Stimulated activated CD4-positive, alpha-beta T cell treated with anti-CD3 and anti-CD28 coated beads, Interleukin-12 subunit alpha, Interleukin-12 subunit beta, amount 100 ng/mL, for 4 hours (primary cell): Measurements from ENCODE around the gene TPX2.
"Not testable (repeated sequence)": the region's sequence is repeated elsewhere in the genome, so short reads cannot be mapped to it uniquely, and the experiment has no call there.

Experiments
- DNase-seq: peaks from one replicate; pipeline ENCODE4 v3.0.0-alpha.2; 2020

Gene TPX2

DNA sequence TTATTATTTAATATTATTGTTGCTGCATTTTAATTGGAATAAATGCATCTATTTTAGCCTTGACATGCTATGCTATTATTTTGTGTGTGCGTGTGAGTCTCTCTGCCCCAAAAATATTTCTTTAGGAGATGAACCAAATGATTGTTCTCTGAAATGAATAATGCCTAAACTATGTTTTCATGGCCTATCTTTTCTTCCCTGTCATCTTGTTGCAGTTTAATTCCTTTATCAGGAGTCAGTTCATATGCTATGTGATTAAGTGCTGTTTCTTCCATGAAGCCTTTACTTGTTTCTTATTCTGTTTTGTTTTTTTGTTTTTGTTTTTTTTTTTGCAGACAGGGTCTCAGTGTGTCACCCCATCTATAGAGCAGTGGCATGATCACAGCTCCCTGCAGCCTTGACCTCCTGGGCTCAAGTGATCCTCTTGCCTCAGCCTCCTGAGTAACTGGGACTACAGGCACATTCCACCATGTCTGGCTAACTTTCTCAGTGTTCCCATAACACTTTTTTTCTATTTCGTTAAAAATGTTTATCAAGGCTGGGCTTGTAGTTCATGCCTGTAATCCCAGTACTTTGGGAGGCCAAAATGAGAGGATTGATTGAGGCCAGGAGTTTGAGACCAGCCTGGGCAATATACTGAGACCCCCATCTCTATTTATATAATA lies 25.7 kb downstream of the TPX2 start:
- DNase-seq, result no peak

DNA sequence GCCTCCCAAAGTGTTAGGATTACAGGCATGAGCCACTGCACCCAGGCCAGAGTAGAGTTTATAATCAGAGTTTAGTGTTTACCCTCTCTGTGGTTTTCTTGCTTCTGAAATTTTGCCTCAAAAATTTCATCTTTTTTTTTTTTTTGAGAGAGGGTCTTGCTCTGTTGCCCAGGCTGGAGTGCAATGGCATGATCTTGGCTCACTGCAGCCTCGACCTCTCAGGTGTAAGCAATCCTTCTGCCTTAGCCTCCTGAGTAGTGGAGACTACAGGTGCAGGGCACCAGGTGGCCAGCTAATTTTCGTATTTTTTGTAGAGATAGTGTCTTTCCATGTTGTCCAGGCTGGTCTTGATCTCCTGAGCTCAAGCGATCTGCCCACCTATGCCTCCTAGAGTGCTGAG lies 28.7 kb downstream of the TPX2 start:
- DNase-seq, result no peak

DNA sequence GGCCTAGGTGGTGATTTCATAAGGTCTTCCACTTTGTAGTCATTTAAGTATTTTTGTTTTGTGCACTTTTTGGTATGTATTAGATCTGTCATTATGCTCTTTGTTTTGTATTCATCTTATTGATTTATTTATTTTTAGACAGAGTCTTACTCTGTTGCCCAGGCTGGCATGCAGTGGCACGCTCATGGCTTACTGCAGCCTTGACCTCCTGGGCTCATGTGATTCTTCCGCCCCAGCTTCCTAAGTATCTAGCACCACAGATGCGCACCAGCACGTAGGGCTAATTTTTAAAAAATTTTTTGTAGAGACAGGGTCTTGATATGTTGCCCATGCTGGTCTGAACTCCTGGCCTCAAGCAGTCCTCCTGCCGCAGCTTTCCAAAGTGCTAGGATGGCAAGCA lies 30.6 kb downstream of the TPX2 start:
- no peak for DNase-seq

DNA sequence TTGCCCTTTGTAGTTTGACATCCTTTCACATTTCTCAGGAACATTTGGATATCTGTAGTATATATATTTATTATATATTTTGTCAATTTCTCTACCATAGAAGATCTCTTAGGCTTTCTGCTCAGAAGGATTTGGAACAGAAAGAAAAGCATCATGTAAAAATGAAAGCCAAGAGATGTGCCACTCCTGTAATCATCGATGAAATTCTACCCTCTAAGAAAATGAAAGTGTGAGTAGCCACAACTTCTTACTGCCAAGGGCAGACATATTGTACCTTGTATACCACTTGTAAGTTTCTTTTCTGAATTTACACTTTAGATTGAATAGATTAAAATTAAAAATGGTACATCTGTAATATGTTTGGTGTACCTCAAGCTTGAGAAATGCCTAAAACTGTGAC lies 31.2 kb downstream of the TPX2 start:
- no peak for DNase-seq

DNA sequence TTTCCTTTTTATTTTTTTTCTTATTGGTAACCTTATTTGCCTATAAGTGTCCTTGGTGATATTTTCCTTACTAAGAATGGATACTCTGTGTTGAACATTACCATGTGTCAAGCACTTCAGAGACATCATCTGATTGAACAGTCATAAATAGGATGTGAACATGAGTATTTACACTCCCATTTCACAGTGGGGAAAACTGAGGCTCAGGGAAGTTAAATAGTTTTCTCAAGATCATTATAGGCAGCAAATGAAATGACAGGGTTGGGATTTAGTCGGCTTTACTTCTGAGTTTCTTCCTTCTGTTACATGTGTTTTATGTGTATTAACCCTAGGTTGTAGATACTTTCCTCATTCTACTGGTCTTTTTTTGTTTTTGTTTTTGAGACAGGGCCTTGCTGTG lies 35.3 kb downstream of the TPX2 start:
- no peak for DNase-seq

DNA sequence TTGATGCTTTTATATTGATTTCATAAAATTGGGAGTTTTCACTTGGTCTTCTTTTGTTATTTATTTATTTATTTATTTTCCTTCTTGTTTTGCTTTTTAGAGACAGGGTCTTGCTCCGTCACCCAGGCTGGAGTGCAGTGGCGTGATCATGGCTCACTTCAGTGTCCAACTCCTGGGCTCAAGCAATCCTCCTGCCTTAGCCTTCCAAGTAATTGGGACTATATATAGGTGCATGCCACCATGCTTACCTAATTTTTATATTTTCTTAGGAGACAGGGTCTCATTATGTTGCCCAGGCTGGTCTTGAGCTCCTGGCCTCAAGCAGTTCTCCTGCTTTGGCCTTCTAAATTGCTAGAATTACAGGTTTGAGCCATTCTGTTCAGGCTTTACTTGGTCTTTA lies 41.7 kb downstream of the TPX2 start:
- DNase-seq, result no peak

DNA sequence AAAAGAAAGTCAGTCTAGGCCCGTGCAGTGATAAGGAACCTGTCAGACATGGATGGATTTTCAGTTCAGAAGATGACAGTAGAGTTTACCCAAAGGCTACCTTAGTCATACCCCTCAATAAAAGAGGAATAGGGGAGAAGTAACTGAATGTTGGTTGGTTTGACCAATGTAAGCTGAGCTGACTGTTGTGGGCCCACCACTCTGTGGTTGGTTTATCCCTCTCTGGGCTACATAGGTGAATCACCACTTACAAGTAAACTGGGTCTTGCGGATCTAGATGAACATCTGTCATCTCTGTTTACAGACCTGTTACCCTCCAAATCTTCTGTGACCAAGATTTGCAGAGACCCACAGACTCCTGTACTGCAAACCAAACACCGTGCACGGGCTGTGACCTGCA lies 42.9 kb downstream of the TPX2 start:
- no peak for DNase-seq

DNA sequence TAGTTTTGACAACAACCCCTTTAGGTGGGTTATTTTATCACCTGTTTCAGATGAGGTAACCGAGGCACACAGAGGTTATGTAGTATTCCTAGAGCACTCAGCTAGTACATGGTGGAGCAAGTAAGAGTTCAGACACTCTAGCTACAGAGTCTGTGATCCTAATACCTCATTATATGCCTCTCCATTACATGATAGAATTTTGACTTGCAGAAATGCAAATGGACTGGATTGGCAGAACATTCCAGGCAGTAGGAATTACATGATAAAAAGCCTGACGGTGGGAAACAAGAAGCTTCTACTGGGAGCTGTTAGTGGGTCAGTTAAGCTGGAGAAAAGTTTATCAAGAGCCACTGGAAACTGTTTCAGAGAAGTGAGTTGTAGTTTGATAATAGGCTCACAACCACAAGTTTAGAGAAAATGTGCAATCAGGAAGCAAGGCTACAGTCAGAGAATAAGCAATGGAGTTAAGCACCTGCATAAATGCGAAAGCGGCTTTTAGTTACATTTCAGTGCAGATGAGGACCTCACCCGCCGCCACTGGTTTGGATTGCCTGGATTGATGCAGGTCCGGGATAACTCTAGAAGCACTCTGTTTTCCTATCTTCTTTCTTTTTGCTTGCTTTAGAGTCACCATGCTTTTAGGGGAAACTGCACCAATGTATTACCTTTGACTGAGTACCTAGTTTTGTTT lies 45.4 kb downstream of the TPX2 start:
- DNase-seq, result no peak

DNA sequence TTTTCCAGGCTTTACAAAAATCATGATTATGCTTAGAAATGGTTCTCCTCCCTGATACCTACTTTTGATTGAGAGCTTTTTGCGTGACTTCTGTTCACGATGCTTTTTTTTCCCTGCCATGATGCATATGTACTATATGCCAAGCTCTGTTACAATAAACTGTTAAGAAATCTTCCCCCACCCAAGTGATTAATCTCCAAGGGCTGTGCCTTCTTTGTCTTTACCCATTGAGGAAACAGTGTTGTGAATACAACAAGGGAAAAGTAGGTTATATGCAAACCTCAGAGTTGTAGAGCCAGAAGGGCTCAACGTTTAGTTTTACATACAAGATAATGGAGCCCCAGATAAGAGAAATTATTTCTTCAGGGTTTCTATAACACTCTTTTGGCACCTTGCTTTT lies 46.0 kb downstream of the TPX2 start:
- DNase-seq, result no peak

DNA sequence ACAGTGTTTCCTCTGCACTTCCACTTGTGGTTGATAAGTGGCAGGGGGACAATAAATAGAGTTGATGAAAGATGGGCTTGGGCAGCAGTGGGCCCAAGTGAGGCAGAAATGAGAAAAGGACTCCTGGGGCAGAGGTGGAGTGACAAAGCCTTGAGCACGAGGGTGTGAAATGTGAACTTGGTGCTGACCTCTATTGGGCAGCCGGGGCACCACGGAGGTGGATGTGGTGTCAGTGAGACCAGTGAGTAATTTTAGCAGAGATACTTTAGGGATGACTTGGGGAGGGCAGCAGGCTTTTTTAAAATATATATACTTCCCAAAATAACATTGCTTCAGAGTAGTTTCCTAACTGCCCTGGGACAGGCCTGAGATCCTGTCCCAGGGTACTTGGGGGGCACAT lies 49.5 kb downstream of the TPX2 start:
- no peak for DNase-seq

DNA sequence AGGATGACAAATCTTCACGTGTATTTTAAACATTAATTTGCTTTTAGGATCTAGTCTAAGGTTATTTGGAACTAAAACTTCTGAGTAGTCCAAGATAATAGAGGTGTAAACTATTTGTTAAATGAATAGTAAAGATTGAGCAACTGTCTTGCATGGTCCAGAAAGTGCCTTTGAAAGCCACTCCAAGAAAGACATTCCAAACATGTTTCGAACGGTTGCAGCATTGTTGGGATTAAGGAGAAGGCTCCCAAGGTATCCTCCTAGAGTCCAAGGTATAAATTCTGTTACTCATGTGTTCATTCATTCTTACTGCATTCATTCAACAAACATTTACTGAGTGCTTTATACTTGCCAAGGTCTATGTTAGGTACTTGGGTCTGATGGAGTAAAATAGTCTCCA lies 51.3 kb downstream of the TPX2 start:
- no peak for DNase-seq

DNA sequence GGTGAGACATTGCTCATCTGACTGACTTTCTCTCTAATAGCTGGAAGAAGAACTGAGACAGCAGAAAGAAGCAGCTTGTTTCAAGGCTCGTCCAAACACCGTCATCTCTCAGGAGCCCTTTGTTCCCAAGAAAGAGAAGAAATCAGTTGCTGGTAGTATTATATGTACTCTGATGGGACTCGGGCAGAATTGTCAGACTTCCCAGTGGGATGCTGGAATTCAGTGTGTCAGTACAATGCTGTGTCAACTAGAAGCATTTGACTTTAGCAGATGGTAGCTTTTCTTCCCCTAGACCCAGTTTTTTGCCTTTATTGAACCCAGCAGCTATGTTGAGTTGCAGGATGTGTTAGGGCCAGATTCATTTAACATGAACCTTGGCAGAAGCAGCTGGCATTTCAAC lies 58.3 kb downstream of the TPX2 start:
- DNase-seq, result no peak

DNA sequence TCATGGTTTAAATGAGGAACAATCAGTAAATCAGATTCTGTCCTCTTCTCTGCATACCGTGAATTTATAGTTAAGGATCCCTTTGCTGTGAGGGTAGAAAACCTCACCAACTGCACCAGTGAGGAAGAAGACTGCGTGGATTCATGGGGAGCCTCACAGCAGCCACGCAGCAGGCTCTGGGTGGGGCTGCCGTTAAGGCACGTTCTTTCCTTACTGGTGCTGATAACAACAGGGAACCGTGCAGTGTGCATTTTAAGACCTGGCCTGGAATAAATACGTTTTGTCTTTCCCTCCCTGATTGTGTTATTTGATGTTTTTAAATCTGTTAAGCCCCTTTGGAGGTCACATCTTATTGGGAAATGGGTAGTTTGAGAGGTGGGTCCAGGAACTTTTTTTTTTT lies 62.4 kb downstream of the TPX2 start:
- DNase-seq, result no peak

DNA sequence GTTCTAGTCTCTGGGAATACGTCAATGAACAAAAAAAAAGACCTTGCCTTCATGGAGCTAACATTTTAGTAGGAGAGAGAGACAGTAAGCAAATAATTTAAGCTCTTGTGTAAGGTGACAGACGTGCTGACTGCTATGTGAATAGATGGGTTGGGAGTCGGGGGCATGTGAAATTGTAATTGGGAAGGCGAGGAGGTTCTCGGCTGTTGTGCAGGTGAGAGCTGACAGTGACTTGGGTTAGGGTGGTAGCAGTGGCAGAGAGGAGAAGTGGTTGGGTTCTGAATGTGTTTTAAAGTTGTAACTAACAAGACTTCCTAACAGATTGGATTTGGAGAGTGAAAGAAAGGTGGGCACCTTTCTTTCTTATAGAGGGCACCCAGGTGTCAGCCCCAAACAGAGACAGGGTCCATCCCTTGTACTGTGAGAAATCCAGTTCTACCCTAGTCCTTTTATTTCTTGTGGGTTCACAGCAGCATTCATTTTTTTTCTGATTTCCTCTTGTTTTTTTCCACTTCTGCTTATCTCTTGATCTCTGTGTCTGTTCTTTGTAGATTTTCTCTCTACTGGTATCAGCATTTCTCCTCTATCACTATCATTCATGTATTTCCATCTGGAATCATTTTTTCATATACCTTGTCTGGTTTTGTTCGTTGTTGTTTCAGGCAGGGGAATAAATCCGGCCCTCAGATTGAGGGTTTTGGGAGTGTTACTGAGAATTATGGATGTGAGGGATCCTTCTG lies 64.6 kb downstream of the TPX2 start:
- no peak for DNase-seq

DNA sequence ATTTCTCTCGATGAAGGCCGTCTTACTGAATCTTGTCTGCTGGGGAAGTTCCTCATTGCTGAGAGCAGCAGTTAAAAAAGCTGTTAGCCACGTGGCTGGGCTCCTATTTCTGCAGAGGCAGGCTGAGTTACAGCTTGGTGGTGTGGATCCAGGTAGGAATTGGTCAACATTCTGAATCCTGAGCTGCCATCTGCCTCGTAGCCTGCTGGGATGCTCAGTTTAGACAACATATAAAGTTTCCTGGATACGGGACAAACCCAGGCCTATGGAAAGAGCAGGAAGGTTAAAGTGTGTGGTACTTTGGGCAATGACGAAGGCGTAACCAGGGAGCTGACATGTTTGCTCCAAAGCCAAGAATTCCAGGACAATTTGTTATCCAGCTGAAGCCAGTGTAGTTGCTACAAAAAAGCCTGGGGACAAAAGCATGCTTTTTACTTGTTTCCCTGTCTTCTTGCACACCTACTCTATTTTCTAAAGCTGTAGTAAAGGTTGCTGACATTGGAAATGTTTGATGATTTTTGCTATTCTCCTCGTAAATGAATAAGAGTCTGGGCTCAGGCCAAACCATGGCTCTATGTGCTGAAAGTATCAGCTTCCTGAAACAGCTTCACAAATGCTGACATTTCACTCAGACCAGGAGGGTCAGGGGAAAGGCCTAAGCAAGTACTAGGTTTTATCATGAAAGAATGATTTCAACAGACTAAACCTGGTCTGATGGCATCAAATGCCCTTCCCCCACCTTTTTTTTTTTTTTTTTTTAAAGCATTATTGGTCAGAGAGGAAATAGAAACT lies 67.7 kb downstream of the TPX2 start:
- no peak for DNase-seq

DNA sequence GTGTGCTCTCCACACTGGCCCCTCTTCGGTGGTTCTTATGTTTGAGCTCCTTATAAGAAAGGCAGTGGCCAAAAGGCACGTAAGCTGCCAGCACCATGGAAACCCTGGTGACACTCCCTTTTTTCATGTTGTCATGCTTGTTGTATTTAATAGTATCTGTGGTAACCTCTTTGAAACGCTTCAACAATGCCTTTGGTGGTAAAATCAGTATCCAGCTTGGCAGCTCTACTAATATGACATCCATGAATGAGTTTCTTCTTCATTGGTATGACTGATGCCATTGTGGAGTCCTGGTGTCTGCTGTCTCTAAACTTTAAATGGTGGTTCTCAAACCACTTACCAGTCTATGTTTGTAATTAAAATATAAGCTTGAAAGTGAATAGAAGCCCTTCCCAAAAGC lies 69.4 kb downstream of the TPX2 start:
- no peak for DNase-seq

DNA sequence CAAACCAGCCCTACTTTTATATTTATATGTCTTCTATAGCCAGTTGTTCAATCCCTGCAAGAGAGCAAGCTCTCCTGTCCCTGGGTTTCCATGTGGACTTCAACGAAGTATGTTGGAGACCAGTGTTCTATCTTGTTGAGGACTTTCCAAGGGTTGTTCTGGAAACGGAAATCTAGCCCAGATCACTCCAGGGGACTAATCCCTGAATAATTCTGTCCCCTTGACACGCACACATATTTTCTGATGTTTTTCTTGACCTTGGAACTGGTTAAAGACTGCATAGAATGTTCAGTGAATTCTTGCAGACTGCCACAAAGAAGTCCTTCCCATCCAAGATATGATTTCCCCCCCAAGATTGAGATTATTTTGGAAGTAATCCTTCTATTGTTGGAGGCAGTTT lies 70.6 kb downstream of the TPX2 start:
- no peak for DNase-seq

DNA sequence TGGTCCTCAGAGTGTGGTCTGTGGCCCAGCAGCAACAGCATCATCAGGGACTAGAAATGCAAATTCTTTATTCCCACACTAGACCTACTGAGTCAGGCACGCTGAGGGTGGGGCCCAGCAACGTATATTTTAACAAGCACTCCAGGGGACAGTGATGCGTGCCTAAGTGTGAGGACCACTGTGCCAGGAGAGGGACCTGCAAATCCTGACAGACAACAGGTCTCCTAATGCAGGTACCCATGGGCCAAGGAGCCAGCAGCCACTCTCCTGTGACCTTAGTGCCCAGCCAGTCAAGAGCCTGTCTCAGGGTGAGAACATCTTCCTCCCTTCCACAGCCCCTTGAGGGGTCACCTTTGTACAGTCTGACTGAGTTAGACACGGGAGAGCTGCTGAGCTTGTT lies 72.1 kb downstream of the TPX2 start:
- DNase-seq, result no peak

DNA sequence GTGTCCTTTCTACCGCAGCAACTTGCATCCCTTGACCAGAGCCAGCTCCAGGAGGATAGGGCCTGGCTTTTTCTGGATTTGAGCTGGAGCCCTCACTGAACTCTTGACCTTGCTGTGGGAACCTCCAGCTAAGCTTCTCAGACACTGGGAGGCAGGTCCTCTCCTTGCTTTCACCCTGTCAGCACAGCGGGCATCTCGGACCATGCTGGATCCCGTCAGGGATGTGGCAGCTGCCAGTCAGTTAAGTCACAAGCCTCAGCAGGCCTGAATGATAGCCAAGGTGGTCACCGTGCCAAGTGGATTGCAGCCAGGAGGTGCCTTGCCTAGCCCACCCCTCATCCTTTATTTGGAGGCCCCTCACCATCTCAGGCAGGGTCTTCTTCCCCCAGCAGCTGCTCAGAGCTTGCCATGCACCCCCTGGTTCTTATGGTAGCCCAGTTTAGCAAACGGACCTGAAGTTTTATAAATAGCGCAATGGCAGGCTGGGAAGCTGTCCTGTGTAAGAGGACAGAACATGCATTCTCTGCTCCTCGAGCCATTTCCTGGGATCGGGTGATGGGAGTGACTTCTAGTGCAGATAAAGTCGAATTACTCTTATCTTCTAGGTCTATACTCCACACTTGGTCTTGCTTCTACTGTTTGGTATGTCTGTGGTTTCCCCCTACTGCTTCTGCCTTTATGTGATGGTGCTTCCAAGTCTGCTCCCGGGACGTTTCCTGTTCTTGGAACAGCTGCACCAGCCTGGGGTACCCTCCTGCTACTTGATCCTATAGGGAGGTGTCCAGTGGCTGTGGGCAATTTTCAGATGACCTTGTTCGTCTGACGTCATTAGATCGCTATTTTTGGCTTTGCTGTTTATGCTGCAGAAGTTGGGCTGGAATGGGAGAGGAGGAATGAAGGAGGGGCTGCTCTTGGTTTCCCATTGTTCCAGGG lies 73.0 kb downstream of the TPX2 start:
- DNase-seq, result no peak

DNA sequence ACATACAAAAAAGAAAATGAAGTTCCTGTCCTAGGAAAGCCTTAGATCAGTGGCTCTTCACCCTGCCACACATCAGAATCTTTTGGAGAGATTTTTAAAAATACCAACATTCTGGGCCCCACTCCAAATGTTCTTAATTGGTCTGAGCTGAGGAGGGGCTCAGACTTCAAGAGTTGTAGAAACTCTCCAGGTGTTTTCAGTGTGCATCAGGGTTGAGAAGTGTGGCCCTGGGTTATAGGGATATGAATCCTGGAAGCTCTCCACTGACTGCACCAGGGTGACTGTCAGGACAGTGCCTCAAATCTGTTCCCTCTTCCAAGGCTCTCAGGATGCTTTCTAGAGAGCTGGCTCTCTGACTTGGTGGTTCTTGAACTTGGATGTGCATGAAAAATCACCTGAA lies 74.5 kb downstream of the TPX2 start:
- no peak for DNase-seq

DNA sequence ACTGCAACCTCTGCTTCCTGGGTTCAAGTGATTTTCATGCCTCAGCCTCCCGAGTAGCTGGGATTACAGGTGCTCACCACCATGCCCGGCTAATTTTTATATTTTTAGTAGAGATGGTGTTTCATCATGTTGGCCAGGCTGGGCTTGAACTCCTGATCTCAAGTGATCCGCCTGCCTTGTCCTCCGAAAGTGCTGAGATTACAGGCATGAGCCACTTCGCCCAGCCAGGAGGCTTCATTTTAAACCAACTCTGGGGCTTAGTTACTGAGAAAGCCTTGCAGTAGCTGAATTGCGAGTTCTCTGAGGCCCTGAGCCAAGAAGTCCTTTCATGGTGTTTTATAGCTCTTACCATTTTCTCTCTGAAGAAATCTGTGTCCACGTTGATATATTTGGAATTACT lies 75.1 kb downstream of the TPX2 start:
- DNase-seq, result not testable (repeated sequence)

DNA sequence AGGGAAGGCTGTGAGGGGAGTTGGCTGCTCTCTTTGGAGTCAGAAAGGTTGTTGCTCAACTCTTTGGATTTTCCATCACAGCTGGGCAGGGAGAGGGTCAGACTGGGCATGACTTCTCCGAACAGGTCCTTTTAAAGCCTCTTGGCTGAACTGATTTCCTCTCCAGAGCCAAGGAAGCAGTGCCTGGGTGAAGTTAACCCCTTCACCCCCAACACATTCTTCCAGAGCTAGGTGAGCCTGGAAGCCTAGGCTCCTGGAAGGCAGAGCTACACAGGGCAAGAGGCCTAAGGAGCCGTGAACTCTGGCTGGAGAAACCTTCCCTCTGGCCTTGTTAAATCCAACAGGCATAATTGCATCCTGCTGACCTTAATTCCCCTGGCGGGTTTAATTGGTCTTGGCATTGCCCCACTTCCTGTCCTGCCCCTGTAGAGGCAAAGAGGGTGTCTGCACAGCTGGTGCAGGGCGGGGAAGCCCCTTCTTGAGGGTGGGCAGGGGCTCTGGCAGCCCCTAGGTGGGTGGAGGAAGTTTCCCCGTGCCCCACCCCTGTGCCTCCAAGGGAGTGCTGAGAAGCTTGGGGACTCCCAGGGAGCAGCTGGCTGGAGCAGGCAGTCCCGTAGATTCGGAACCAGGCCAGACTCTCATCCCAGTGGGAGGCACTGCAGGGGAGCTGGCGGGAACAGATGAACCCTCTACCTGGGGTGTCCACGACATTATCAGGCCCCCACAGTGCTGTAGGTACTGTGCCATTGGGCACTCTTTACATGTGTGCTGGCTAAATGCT lies 76.5 kb downstream of the TPX2 start:
- no peak for DNase-seq
